ENCODE measurements around the gene MVB12A.

- TF ChIP-seq, protein P1, sequence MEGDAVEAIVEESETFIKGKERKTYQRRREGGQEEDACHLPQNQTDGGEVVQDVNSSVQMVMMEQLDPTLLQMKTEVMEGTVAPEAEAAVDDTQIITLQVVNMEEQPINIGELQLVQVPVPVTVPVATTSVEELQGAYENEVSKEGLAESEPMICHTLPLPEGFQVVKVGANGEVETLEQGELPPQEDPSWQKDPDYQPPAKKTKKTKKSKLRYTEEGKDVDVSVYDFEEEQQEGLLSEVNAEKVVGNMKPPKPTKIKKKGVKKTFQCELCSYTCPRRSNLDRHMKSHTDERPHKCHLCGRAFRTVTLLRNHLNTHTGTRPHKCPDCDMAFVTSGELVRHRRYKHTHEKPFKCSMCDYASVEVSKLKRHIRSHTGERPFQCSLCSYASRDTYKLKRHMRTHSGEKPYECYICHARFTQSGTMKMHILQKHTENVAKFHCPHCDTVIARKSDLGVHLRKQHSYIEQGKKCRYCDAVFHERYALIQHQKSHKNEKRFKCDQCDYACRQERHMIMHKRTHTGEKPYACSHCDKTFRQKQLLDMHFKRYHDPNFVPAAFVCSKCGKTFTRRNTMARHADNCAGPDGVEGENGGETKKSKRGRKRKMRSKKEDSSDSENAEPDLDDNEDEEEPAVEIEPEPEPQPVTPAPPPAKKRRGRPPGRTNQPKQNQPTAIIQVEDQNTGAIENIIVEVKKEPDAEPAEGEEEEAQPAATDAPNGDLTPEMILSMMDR (IDR thresholded peaks at IDR 0.05): no peak
- peak; percentile 33 for TF ChIP-seq POLR2A (IDR thresholded peaks at IDR 0.05)
Observed at GRCh38 chr19:17468302-17469091, 48.6 kb downstream of the MVB12A start.
